ENCODE results near the gene GYS1.

GRCh38 chr19:49009828-49010227 lies 16.7 kb upstream of the GYS1 start:
- no peak for TF ChIP-seq CTCF (IDR thresholded peaks at IDR 0.05)
- no peak for TF ChIP-seq POLR2A (IDR thresholded peaks at IDR 0.05)

All from lower leg skin (tissue), 3 donors.